ENCODE data around the gene MOB1A.

MOB1A gene

GRCh38 chr2:74103763-74104162 is 74.9 kb downstream of the MOB1A start:
- DNase-seq (ENCODE audit: low read depth), result no peak
